ENCODE data around the gene CRYL1. TPM values are rescaled to one million over a fixed set of nuclear protein-coding genes. Genes with fewer than 3 reads are reported as not detected.

The CRYL1 gene
- polyA plus RNA-seq, 3 donors: 22.9 to 42.7 (median 23.9) TPM

GRCh38 chr13:20466371-20466770 lies 59.3 kb downstream of the CRYL1 start:
- WGBS, 3 donors: 95 to 97% (median 97%) methylated on average over 2 of the region's 2 CpGs
- H3K27ac ChIP-seq (ENCODE audit: low read depth, low read length): no peak overlapping the region

DNA sequence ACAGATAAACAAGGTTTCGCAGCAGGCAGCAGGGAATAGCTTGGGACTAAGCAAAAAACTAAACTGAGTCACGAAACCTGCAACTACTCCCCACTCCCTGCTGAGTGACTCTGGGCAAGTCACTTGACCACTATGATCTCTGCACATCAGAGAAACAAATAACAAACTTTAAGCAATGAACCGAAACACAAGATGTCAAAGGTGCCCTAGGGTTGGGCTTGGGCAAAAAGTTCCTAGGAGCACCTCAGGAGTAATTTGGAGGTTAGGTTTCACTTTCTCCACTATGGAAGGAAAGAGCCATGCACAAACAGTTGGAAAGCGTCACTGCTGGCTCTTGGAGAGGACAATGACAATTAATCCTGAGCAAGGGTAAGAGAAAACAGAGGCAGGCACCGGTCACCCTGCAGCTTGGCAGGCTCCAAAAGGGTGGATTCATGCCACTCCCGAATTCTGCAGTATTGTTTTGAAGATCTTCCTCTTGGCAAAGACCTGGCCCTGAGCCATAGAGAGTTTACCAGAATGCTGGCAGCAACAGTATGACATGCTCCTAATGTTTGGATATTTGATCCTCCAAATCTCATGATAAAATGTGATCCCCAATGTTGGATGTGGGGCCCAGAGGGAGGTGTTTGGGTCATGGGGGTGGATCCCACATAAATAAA lies 60.3 kb downstream of the CRYL1 start:
- H3K27ac ChIP-seq (ENCODE audit: low read depth, low read length): no peak overlapping the region
- 50 to 65% (median 52%) methylated on average over 6 of the region's 6 CpGs for WGBS, 3 donors

GRCh38 chr13:20462921-20463320 lies 62.7 kb downstream of the CRYL1 start:
- WGBS, 3 donors: 80 to 84% (median 83%) methylated on average over 8 of the region's 8 CpGs
- no peak overlapping the region for H3K27ac ChIP-seq (ENCODE audit: low read depth, low read length)

DNA sequence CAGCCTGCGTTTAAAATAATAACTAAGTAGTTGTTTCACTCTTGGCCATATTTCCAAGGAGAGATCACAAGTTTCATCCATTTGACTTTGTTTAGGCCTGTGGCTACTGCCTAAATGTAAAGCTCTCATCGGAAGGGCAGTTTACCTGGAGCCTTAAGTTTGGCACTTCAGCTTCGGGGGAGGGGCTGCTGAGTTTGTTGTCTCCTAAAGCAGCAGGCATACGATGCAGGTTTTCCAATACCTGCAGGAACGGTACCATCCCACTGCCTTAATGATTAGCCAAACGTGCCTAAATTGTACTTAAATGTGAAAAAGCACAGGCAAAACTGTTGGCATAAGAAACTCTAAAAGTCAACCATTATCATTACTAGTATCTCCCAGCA lies 63.1 kb downstream of the CRYL1 start:
- H3K27ac ChIP-seq (ENCODE audit: low read depth, low read length): no peak overlapping the region
- WGBS, 3 donors: 71 to 80% (median 78%) methylated on average over 6 of the region's 6 CpGs

GRCh38 chr13:20461860-20462532 lies 63.7 kb downstream of the CRYL1 start:
- no peak overlapping the region for H3K27ac ChIP-seq (ENCODE audit: low read depth, low read length)
- WGBS, 3 donors: 47 to 66% (median 63%) methylated on average over 7 to 8 of the region's 8 CpGs

- 51 to 60% (median 53%) methylated on average over 2 of the region's 2 CpGs for WGBS, 3 donors
- no peak overlapping the region for H3K27ac ChIP-seq (ENCODE audit: low read depth, low read length)
Observed at GRCh38 chr13:20461481-20461859, 64.2 kb downstream of the CRYL1 start.

DNA sequence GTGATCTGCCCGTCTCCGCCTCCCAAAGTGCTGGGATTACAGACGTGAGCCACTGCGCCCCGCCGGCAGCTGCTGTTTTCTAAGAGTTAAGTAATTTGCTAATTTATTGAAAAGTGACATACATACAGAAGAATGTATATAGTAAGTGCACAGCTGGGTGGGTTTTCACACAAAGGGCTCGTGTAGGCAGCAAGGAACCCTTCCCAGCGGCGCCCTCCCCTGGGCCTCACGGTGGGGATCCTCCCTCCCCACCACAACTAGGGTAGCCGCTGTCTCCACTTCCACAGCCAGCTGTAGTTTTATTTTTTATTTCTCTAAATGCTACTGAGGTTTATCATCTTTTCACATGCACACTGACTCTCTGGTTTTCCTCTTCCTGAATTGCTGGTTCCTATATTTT lies 64.9 kb downstream of the CRYL1 start:
- 79 to 96% (median 85%) methylated on average over 11 of the region's 11 CpGs for WGBS, 3 donors
- H3K27ac ChIP-seq (ENCODE audit: low read depth, low read length): no peak overlapping the region

DNA sequence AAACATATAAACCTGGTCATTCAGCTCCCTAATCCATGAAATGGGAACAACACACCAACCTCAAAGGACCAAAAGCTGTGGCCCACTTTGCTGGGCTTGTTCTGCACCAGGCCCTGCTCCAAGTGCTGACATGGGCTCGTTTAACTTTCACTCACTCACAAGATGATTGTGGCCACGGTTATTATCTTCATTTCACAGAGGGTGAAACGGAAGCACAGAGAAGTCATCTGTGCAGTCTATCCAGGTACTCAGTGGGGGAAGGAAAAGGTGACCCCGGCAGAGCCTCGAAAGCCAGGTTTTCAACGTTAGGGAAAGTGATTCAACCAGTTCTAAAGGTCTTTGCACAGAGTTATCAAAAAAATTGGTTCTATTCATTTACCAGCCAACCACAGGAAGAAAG lies 68.0 kb downstream of the CRYL1 start:
- no peak overlapping the region for H3K27ac ChIP-seq (ENCODE audit: low read depth, low read length)
- WGBS, 3 donors: 59 to 70% (median 65%) methylated on average over 6 of the region's 6 CpGs

GRCh38 chr13:20456737-20457136 lies 68.9 kb downstream of the CRYL1 start:
- WGBS, 3 donors: 74 to 83% (median 77%) methylated on average over 2 of the region's 2 CpGs
- no peak overlapping the region for H3K27ac ChIP-seq (ENCODE audit: low read depth, low read length)

DNA sequence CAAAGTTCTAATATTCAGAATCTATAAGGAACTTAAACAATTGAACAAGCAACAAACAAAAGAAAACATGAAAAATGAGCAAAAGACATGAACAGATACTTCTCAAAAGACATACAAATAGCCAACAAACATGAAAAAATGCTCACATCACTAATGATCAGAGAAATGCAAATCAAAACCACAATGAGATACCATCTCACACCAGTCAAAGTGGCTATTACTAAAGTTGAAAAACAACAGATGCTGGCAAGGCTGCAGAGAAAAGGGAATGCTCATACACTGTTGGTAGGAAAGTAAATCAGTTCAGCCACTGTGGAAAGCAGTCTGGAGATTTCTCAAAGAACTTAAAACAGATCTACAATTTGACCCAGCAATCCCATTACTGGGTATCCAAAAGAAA lies 74.3 kb downstream of the CRYL1 start:
- H3K27ac ChIP-seq (ENCODE audit: low read depth, low read length): no peak overlapping the region

- WGBS, 3 donors: 83 to 100% (median 93%) methylated on average over 1 of the region's 1 CpG
- no peak overlapping the region for H3K27ac ChIP-seq (ENCODE audit: low read depth, low read length)
Observed at GRCh38 chr13:20448470-20448869, 77.2 kb downstream of the CRYL1 start.

DNA sequence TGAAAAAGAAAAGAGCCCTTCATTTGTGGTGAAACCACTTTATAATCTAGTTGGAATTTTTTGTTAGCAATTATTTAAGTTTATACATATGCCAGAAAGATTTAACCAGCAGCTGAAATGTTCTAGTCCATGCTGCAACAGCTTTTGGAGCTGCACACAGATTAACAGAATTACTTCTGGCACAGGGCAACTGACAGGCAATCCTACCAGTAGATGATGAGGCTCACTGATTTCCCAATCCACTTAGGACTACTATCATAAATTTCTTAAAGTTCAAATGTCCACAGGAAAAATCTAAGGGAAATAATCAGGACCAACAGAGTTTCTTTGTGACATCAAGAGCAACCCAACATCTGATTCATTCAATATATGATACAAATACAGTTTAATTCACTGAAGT lies 78.8 kb downstream of the CRYL1 start:
- H3K27ac ChIP-seq (ENCODE audit: low read depth, low read length): no peak overlapping the region

DNA sequence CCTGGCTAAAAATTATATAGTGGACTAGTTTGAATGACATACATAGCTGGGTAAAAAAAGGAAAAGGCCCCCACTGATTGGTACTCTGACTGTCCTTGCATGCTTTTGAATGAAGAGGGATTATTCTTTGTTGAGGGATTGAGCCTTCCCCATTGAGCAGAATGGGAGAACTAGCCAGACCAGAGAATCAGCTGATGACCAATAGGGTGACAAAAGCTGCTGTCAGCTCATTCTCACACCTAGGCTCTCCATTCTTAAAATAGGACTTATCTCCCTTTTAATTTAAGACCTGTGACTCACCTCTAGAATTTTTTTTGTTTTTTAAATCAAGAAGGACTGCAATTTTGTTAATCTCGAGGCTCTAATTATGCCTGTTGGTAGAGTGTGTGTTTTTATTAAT lies 79.3 kb downstream of the CRYL1 start:
- WGBS, 3 donors: 87 to 91% (median 89%) methylated on average over 1 of the region's 1 CpG
- no peak overlapping the region for H3K27ac ChIP-seq (ENCODE audit: low read depth, low read length)

- WGBS, 3 donors: 49 to 77% (median 73%) methylated on average over 2 of the region's 2 CpGs
- H3K27ac ChIP-seq (ENCODE audit: low read depth, low read length): no peak overlapping the region
Observed at GRCh38 chr13:20442798-20443381, 82.8 kb downstream of the CRYL1 start.

GRCh38 chr13:20442375-20442774 lies 83.3 kb downstream of the CRYL1 start:
- no peak overlapping the region for H3K27ac ChIP-seq (ENCODE audit: low read depth, low read length)

GRCh38 chr13:20441879-20442278 lies 83.8 kb downstream of the CRYL1 start:
- no peak overlapping the region for H3K27ac ChIP-seq (ENCODE audit: low read depth, low read length)
- 76 to 84% (median 79%) methylated on average over 2 of the region's 2 CpGs for WGBS, 3 donors

DNA sequence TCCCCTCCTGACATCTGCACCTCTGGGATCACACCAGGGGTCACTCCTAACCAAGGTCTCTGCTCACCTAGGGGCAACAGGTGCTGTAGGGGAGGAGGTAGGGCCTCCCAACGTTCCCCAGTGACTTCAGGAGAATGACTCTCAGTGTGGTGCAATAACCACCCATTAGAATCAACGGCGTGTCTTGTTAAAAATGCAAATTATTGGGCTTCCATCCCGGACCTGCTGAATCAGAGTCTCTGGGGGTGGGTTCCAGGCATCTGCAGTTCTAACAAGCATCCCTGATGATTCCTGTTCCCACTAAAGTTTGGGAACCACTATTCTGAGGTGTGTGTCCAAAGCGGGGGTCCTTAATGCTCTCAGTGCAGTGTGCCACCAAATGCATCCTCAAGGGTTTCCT lies 84.6 kb downstream of the CRYL1 start:
- WGBS, 3 donors: 72 to 86% (median 76%) methylated on average over 5 of the region's 5 CpGs
- H3K27ac ChIP-seq (ENCODE audit: low read depth, low read length): no peak overlapping the region

DNA sequence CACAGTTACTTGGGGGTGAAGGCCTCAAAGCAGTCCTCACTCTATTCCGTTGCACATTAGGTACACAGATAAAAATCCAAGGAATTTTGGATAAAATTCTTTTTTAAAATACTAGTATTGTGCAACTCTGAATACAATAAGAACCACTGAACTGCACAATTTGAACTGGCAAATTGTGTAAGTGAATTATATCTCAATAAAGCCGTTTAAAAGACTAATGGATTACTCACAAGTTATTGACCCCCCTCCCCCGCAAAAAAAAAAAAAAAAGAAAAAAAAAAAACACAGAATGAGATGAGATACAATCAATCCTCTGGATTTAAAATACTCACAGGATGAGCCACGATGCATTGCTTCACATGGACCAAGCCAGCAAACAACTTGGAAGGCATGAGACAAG lies 86.4 kb downstream of the CRYL1 start:
- 74 to 77% (median 76%) methylated on average over 4 of the region's 4 CpGs for WGBS, 3 donors
- no peak overlapping the region for H3K27ac ChIP-seq (ENCODE audit: low read depth, low read length)

GRCh38 chr13:20438801-20439200 lies 86.9 kb downstream of the CRYL1 start:
- WGBS, 3 donors: 85 to 96% (median 92%) methylated on average over 6 of the region's 6 CpGs
- H3K27ac ChIP-seq (ENCODE audit: low read depth, low read length): no peak overlapping the region

GRCh38 chr13:20436505-20436904 lies 89.2 kb downstream of the CRYL1 start:
- no peak overlapping the region for H3K27ac ChIP-seq (ENCODE audit: low read depth, low read length)
- WGBS, 3 donors: 74 to 92% (median 87%) methylated on average over 10 of the region's 10 CpGs

Measured in adipose tissue (tissue), 3 donors.